Right renal pelvis (tissue), 4 donors: Measurements from ENCODE around the gene CAT. TPM values are rescaled to one million over a fixed set of nuclear protein-coding genes. Genes with fewer than 3 reads are reported as not detected.
"Not testable (repeated sequence)": the region's sequence is repeated elsewhere in the genome, so short reads cannot be mapped to it uniquely, and the experiment has no call there.

Source experiments
- DNase-seq, 4 donors: peaks; one replicate each; pipeline ENCODE4 v3.0.0-alpha.2; 2013; ENCODE audit warnings: low read depth in 4 of 4, low spot score in 3 of 4, missing footprints in 1 of 4
- polyA plus RNA-seq, 4 donors: library from polyadenylated mRNA; unstranded; fragments of 120-200 nt; gene quantifications; one replicate each; pipeline ENCODE4 v1.2.1, GENCODE V29; 2013; ENCODE audit not compliant: insufficient read length in 4 of 4

The CAT gene
- polyA plus RNA-seq, 4 donors: 165 to 181 (median 170) TPM

DNA sequence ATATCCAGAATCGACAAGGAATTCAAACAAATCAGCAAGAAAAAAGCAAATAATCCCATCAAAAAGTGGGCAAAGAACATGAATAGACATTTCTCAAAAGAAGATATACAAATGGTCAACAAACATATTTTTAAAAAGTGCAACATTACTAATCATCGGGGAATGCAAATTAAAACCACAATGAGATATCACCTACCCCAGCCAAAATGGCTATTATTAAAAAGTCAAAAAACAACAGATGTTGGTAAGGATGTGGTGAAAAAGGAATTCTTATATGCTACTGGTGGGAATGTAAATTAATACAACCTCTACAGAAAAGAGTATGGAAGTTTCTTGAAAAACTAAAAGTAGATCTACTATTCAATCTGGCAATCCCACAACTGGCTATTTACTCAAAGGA lies 13.9 kb upstream of the CAT start:
- DNase-seq: not testable (repeated sequence)

DNA sequence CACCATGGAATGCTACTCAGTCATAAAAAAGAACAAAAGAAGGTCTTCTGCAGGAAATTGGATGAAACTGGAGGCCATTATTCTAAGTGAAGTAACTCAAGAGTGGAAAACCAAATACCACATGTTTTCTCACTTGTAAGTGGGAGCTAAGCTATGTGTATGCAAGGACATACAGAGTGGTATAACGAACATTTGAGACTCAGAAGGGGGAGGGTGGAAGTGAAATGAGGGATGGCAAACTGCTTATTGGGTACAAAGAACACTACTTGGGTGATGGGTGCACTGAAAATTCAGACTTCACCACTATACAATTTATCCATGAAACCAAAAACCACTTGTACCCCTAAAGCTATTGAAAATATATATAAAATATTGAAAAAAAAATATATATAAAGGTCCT lies 13.4 kb upstream of the CAT start:
- no peak for DNase-seq

- DNase-seq: no peak
These were observed 12.9 kb upstream of the CAT start for GRCh38 chr11:34425867-34426266.

GRCh38 chr11:34426766-34427185 lies 12.0 kb upstream of the CAT start:
- no peak for DNase-seq

DNA sequence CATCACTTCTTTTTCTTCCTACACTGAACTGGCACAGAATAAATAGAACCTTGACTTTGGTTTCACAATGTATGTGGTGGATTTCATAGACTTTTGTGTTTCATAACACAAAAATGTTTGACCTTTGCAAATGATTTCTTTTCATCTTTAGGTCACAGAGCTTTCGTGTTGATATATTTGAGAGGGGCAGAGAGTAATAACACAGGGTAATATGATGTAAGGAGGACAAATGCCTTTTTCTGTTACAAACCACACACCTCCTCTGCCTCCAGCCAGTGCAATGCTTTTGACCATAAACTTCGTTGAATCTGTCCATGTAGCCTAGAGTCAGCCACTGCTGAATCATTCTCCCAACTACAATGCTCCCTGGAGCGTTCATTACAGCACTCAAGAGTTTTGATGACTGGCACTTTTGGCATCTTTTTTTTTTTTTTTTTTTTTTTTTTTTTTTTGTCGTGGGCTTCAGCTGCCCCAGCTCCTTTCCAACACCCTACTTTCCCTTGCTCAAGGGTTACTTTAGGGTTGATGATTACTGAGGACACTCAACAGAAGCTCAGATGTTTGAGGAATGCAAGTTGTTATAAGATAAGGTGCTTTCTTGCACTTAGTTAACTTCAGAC lies 11.4 kb upstream of the CAT start:
- no peak for DNase-seq

DNA sequence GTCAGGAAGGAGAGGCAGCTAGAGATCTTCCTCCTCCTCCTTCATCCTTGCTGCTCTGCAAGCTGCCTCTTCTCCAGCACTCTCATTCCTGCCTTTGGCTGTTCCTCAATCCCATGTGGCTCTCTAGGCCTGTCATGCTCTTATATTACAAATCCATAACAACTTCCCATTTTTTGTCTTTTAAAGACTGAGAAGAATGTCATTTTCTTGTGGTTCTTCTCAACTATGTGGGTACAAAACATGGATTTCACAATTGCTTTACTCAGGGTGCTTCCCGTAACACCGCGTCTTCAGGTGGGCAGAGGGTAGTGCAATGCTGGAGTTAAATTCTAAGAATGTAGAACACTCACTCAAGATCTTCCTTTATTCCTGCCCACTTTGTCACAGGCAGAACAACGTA lies 6.8 kb upstream of the CAT start:
- no peak for DNase-seq

DNA sequence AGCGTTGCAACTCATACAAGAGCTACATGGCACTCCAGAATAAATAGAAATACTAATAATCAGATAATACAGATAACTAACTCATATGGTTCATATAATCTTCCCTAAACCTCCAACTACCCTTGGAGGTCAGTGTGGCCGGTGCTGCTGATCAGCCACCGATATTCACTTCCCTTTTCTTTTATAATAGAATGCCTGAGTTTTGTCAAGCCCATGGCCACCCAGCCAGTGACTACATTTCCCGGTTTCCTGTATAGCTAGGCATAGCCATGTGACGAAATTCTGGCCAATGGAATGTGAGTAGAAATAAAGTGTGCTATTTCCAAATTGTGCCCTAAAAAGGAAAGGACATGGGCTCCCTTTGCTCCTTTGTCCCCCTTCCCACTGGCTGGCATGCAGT lies 5.9 kb upstream of the CAT start:
- no peak for DNase-seq

DNA sequence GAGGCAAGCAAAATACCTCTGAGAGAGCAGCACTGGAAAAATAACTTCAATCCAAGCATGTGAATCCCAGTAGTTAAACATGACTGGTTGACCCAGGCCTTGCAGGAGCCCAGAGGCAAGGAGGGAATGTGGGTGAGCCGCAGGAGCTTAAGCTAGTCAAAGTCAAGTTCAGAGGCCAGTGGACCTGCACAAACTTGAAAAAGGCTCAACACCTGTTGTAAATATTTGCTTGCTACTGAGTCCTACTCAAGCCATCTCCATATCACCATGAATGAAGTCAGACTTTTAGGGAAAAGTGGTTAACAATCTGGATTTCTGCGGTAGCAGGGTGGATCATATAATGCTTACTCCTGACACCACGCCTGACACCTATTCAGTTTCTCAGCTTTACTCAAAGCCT lies 4.8 kb upstream of the CAT start:
- no peak for DNase-seq

DNA sequence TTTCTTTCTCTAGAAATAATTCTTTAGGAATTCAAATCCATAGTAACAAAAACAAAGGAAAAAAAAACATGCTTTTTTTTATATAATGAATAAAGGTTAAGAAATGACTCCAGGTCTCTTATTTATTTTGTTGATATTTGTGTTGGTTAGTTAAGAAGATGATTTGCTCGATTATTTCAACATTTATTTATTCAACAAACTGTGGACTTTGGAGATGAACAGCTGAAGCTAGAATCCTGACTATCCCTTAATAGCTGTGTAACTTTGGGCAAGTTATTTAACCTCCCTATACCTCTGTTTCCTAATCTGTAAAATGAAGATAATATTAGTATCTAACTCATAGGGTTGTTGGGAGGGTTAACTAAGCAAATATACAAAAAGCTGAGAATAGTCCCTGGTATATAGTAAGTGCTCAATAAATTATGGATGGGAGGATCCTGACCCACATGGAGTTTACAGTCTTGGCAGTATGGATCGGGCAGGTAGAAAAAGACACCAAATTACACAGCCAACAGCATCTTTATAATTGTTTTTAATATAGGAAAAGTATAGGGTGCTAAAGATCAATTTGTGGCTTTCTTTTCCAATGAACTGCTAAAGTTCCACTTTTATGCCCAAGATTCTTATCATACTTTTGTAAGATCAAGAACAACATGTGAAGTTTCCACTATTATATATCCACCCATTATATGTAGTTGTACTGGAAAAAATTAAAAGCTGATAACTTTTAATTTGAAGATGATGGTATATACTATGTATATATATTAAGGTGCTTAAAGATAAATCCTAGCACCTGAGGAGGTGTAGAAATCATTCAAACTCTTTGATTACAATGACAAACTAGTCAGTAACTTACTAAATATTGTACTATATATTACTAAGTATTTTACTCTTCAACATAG lies 1.3 kb upstream of the CAT start:
- DNase-seq: no peak

DNA sequence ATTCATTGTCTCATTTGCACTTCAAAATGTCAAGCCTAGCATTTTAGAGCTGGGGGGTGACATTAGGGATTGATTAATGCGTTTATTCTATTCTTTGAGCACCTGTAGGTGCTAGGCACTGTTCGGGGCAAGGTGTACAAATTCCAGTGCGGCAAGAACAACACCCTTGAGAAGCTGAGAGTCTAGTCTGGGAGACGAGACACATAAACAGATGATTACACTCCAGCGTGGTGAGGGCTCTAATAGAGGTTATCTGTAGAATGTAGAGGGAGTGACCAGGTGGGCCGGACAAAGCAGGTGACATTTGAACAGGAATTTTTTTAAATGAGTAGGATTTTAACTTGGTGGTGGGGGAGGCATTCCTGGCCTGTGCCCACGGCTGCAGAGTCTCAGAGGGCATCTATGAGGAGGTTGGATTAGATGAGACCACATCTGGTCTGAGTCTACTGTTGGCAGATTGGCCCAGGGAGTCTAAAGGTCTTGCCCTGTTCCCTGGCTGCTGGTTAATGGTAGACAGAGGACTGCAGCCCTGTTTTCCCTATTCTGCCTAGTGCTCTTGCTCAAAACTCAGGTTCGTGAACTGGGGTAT lies 970 bp downstream of the CAT start:
- DNase-seq: no peak

- no peak for DNase-seq
These were observed 3.1 kb downstream of the CAT start for GRCh38 chr11:34441814-34442213.

- no peak for DNase-seq
These were observed 4.4 kb downstream of the CAT start for GRCh38 chr11:34443136-34443535.

DNA sequence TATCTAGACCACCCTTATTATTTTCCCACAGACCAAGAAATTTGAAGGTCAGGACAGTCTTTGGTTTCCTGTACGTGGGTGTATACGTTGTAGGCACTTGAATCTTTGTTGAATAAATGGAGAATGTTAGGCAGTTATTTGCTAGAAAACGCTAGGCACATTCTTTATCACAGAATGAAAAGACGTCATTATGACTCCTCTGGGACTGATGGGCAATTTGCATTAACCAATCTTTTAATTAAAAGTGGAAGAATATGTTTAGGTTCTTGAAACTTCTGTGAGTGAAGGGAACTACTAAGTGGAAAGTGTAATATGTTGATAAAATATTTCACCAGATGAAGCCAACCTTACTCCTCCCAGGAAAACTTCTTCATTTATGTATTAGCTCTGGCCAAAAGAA lies 5.7 kb downstream of the CAT start:
- no peak for DNase-seq

DNA sequence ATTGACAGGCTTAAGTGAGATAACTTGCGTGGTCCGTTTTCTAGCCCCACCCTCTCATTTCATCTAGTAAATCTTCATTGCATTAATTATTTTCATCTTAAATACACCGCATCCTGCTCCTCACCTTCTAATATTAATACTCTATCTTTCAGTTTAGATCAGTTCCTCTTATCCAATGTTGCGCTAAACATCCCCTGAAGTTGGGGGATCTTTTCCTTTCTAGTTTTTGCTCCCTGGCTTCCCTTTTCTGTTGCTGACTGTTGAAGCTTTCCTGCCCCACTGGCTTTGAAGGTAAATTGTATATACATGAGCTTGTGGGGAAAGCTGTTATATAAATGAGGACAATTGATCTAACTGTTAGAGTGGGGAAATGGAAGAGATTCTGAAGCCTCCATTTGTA lies 7.2 kb downstream of the CAT start:
- DNase-seq: no peak

- no peak for DNase-seq
These were observed 7.7 kb downstream of the CAT start for GRCh38 chr11:34446386-34446785.

DNA sequence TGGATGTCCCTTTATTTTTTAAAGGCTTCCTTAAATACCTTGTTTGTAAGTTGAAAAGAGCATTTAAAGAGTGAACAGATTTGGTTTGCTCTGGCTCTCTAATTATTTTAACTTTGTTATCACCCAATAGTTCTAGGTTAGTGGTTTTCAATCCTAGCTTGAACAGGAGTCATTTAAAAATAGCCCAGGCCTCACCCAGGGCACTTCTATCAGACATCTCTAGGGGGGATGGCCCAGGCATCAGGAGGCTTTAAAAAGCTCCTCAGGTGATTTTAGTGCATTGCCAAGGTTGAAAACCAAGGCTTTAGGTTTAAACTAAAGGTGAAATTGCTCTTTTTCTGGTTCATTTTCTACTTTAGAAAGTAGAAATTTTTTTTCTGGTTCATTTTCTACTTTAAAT lies 8.3 kb downstream of the CAT start:
- DNase-seq: no peak

GRCh38 chr11:34448223-34448994 lies 9.7 kb downstream of the CAT start:
- DNase-seq: no peak

GRCh38 chr11:34449013-34449412 lies 10.3 kb downstream of the CAT start:
- no peak for DNase-seq

DNA sequence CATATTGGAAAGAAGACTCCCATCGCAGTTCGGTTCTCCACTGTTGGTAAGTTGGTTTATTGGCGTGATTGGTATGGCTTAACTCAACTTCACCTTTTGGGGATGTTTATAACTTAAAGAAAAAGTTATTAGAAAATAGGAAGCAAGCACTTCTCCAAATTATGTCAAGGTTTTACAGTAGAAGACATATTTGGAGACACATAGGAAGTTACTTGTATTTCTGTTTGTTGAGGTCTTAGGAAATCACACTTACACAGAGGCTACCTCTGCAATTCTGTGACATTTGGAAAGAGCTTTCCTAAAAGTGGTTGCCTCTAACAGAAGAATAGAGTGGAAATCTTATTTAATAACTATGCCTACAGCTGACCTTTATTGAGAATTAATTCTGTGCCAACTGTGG lies 12.3 kb downstream of the CAT start:
- DNase-seq: no peak

DNA sequence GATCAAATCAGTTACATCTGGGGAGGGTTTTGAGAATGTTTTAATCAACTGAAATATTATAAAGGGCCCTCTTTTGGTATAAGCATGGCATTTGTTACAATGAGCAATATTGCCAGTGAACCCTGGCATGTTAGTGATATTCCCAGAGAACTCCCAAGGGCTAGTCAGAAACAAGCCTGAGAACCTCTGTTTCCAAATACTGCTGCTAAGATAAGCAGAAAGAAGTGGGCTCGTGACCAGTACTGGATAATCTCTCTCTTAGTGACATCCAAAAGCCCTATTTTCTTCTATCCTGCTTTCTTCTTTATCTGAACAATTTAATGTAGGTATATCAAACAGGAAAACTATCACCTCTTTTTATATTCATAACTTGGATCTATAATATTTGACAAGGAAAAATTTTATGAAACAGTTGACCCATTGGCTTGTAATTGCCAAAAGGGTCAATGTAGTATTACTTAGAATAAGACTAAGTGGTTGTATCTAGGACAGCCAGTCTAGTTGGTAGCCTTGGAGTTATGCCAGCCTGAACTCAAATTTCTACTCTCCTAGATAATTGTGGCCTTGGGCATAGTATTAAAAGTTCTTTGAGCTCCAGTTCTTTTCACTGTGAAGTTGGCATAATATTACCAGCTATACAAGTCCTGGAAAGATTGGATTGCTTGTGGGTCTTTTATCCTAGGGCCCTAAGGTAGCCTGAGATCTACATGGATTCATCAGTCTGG lies 15.7 kb downstream of the CAT start:
- no peak for DNase-seq
